ENCODE measurements around the gene CPNE2. TPM values are rescaled to one million over a fixed set of nuclear protein-coding genes. Genes with fewer than 3 reads are reported as not detected.

The CPNE2 gene
- total RNA-seq, 4 donors from 2014 or later, result 41.6 to 154 (median 84.2) TPM

DNA sequence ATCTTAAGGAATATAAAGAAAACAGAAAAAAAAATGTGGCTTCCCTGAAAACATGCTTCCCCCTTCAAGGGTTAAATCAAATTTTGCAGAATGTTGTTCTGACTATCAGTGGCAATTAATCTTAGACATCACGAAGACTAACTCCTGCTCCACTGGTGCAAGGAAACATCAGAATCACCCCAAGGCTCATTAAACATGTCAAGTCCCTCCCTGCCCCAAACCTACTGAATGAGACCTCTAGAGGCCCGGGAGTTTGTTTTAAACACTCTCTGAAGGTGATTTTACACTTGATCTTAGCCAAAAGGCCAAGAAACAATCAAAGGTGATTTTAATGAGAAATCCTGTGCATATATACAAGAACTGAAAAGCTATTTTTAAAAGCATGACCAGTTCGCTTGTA is 75.2 kb downstream of the CPNE2 start:
- H3K4me3 ChIP-seq, result no peak overlapping the region
- peak overlapping the region in 1 of 4 donors; percentile 14 for H3K27ac ChIP-seq
- DNase-seq, result no peak
- intact Hi-C loops (cut with DNase I; ENCODE audit: low total_unique reads), result no loop called here
- TF ChIP-seq POLR2A (IDR thresholded peaks at IDR 0.05) (no peak), POLR2AphosphoS5 (IDR thresholded peaks at IDR 0.05) (no peak), EP300 (IDR thresholded peaks at IDR 0.05; ENCODE audit: low read depth) (no peak)
- TF ChIP-seq, protein P1, sequence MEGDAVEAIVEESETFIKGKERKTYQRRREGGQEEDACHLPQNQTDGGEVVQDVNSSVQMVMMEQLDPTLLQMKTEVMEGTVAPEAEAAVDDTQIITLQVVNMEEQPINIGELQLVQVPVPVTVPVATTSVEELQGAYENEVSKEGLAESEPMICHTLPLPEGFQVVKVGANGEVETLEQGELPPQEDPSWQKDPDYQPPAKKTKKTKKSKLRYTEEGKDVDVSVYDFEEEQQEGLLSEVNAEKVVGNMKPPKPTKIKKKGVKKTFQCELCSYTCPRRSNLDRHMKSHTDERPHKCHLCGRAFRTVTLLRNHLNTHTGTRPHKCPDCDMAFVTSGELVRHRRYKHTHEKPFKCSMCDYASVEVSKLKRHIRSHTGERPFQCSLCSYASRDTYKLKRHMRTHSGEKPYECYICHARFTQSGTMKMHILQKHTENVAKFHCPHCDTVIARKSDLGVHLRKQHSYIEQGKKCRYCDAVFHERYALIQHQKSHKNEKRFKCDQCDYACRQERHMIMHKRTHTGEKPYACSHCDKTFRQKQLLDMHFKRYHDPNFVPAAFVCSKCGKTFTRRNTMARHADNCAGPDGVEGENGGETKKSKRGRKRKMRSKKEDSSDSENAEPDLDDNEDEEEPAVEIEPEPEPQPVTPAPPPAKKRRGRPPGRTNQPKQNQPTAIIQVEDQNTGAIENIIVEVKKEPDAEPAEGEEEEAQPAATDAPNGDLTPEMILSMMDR (IDR thresholded peaks at IDR 0.05), result no peak
- WGBS, 2 donors (ENCODE audit: low coverage in 1 of 2), result 77 to 89% methylated on average over 2 to 3 of the region's 3 CpGs
- H3K36me3 ChIP-seq, result peaks cover 0 to 53% (median 25%) of the 10 kb centered on the region in 4 donors
- H3K27me3 ChIP-seq, result no peaks in the 10 kb centered on the region
- H3K9me3 ChIP-seq, result no peaks in the 10 kb centered on the region
- H3K4me1 ChIP-seq, result peaks cover 0 to 10% (median 0%) of the 10 kb centered on the region in 4 donors
- in situ Hi-C loops (cut with MboI; ENCODE audit: low pct_ligation_motif_present in 1 of 4, low pct_unique_long_range_greater_than_20kb in 1 of 4, low sequenced_read_pairs in 3 of 4), result loop anchor here (10.0 to 25.0 kb wide), 4 partner anchors 83 to 305 kb away; partner anchors contain the start of genes CETP (in 3 of the 4) and SLC12A3 (in 1 of the 4)

DNA sequence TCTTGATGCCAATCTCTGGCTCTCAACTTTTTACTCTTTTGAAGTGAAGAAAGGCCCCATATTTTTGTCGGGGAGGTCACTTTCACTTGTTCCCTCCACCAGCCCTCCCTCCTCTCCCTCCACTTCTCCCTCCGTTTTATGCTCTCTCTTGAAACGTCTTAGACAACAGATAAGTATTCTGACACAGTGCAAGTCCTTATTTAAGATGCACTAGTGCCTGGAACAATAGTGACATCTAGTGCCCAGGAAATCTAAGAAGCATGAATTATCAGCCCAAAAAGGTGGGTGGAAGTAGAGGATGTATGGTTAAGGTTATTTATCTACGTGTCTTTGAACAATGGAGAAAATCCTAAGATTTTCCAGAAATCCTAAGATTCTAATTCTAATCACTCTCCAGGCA is 75.6 kb downstream of the CPNE2 start:
- peaks cover 0 to 51% (median 25%) of the 10 kb centered on the region in 4 donors for H3K36me3 ChIP-seq
- no peak for DNase-seq
- H3K27ac ChIP-seq, result peak overlapping the region in 1 of 4 donors; percentile 14
- H3K4me1 ChIP-seq, result peaks cover 0 to 10% (median 0%) of the 10 kb centered on the region in 4 donors
- WGBS, 2 donors (ENCODE audit: low coverage in 1 of 2), result 15 to 18% methylated on average over 4 of the region's 4 CpGs
- intact Hi-C loops (cut with DNase I; ENCODE audit: low total_unique reads) (loop anchor here (2.0 kb wide), 1 partner anchor 83 kb away; no protein-coding TSS in a partner anchor), in situ Hi-C loops (cut with MboI; ENCODE audit: low pct_ligation_motif_present in 1 of 4, low pct_unique_long_range_greater_than_20kb in 1 of 4, low sequenced_read_pairs in 3 of 4) (loop anchor here (10.0 to 25.0 kb wide), 4 partner anchors 83 to 306 kb away; partner anchors contain the start of genes CETP (in 3 of the 4) and SLC12A3 (in 1 of the 4))
- H3K27me3 ChIP-seq, result no peaks in the 10 kb centered on the region
- TF ChIP-seq, protein P1 (IDR thresholded peaks at IDR 0.05), result peak; percentile 42 to 62 (median 54)
- TF ChIP-seq POLR2A (IDR thresholded peaks at IDR 0.05), result no peak
- H3K4me3 ChIP-seq, result no peak overlapping the region
- H3K9me3 ChIP-seq, result no peaks in the 10 kb centered on the region

DNA sequence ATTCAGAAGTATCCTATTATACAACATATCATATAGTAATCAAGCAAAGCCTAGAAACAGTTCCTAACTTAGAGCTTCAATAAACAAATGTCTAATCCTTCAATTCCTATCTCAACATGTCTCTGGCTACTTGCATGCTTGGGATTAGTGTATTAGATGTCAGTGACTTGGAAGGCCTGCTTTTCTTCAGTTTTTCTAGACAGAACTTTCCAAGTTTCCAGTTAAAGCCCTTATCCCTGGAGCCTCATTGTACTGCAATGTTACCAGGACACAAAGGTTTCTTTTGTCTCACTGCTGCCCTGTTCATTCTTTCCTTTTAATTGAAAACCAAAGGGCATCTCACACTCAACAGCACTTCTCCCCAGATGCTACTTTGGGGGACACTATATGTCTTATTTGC is 76.9 kb downstream of the CPNE2 start:
- H3K4me3 ChIP-seq, result no peak overlapping the region
- no peak overlapping the region for H3K27ac ChIP-seq
- peaks cover 0 to 10% (median 0%) of the 10 kb centered on the region in 4 donors for H3K4me1 ChIP-seq
- no peak for TF ChIP-seq POLR2A (IDR thresholded peaks at IDR 0.05)
- TF ChIP-seq, protein P1 (IDR thresholded peaks at IDR 0.05), result no peak
- TF ChIP-seq POLR2AphosphoS5 (IDR thresholded peaks at IDR 0.05), result no peak
- TF ChIP-seq EP300 (IDR thresholded peaks at IDR 0.05; ENCODE audit: low read depth), result no peak
- intact Hi-C loops (cut with DNase I; ENCODE audit: low total_unique reads), result loop anchor here (2.0 kb wide), 1 partner anchor 85 kb away; no protein-coding TSS in a partner anchor
- in situ Hi-C loops (cut with MboI; ENCODE audit: low pct_ligation_motif_present in 1 of 4, low pct_unique_long_range_greater_than_20kb in 1 of 4, low sequenced_read_pairs in 3 of 4), result loop anchor here (10.0 to 25.0 kb wide), 4 partner anchors 85 to 307 kb away; partner anchors contain the start of genes CETP (in 3 of the 4) and SLC12A3 (in 1 of the 4)
- no peaks in the 10 kb centered on the region for H3K27me3 ChIP-seq
- DNase-seq, result no peak
- peaks cover 0 to 43% (median 23%) of the 10 kb centered on the region in 4 donors for H3K36me3 ChIP-seq
- H3K9me3 ChIP-seq, result no peaks in the 10 kb centered on the region

DNA sequence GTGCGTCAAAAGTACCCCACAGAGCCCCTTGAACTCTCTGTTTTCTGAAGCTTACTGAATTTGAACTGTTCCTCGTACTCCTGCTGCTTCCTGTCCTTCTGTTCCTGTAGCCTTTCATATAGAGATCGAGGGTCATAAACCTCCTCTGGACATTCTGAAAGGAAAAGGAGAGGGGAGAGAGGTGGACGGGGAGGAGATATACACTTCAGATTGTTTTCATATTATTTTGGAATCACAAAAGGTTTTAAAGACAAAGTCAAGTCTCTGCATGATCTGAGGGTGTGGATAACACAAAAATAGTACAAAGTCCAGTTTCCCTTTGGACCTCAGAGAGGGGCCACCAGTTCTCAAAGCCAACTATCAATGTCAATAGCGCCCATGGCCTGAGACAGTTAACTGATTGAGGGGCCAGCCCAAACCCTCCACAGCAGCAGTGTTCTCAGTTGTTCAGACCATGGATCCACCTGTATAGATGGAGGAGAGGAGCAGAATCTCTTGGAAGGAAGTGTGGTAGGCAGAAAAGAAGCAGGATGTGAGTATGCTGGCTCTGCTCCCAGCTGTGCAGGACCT is 80.4 kb downstream of the CPNE2 start:
- no peak for TF ChIP-seq POLR2AphosphoS5 (IDR thresholded peaks at IDR 0.05)
- TF ChIP-seq POLR2A (IDR thresholded peaks at IDR 0.05), result no peak
- TF ChIP-seq EP300 (IDR thresholded peaks at IDR 0.05; ENCODE audit: low read depth), result no peak
- TF ChIP-seq, protein P1 (IDR thresholded peaks at IDR 0.05), result no peak
- Histone ChIP-seq H3K27me3 (no peaks in the 10 kb centered on the region), H3K9me3 (no peaks in the 10 kb centered on the region), H3K4me3 (no peak overlapping the region), H3K36me3 (peaks cover 0 to 36% (median 16%) of the 10 kb centered on the region in 4 donors), H3K27ac (no peak overlapping the region), H3K4me1 (peaks cover 0 to 4% (median 0%) of the 10 kb centered on the region in 4 donors)
- DNase-seq, result no peak
- in situ Hi-C loops (cut with MboI; ENCODE audit: low pct_ligation_motif_present in 1 of 4, low pct_unique_long_range_greater_than_20kb in 1 of 4, low sequenced_read_pairs in 3 of 4) (loop anchor here in 3 of 4 donors (5.0 to 25.0 kb wide), 4 partner anchors 86 to 311 kb away; partner anchors contain the start of genes CETP (in 2 of the 3) and SLC12A3 (in 1 of the 3)), intact Hi-C loops (cut with DNase I; ENCODE audit: low total_unique reads) (loop anchor here (10.0 kb wide), 1 partner anchor 1818 kb away; no protein-coding TSS in a partner anchor)
- WGBS, 2 donors (ENCODE audit: low coverage in 1 of 2), result 80 to 86% methylated on average over 4 to 5 of the region's 5 CpGs
